ENCODE measurements around the gene CDKL2. TPM values are rescaled to one million over a fixed set of nuclear protein-coding genes. Genes with fewer than 3 reads are reported as not detected.

CDKL2 gene
- total and polyA plus RNA-seq, 2 experiments from 2014 or later: 1.8 to 3.1 TPM

DNA sequence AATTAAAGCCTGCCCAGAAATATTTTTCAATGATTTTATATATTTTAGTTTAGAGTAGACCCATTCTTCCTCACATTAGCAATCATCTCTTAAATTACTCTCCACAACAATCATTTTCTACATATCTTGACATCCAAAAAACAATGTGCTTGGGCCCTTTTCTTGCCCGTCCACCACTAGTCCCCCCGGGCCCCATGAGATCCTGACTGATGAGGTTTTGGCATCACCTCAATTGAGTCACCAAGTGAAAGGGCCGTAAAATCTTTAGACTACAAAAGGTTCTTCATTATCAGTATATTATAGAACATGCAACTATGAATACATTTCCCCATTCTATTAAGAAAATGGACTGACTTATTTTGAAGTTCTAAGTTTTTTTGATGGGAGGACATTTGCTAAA is 4.0 kb upstream of the CDKL2 start:
- Mint-ChIP-seq H3K27ac (no peak overlapping the region), H3K27me3 (ENCODE audit: insufficient read depth, low read depth, poor library complexity) (peaks cover 9% of the 10 kb centered on the region), H3K4me1 (peaks cover 9% of the 10 kb centered on the region), H3K4me3 (no peak overlapping the region), H3K36me3 (ENCODE audit: low read depth) (no peaks in the 10 kb centered on the region), H3K9me3 (no peaks in the 10 kb centered on the region; the same call in 2 of the 3 replicates)
- DNase-seq (ENCODE audit: low spot score) (no peak), ATAC-seq (no peak)
- H3K4me1 ChIP-seq (ENCODE audit: insufficient read depth): peaks cover 5% of the 10 kb centered on the region; the same call in 1 of the 2 replicates
- no peak overlapping the region for H2AFZ ChIP-seq
- H3F3A ChIP-seq (replicated peaks; ENCODE audit: low read depth): no peaks in the 10 kb centered on the region; the same call in 1 of the 2 replicates
- TF ChIP-seq ZNF114 (CRISPR knock-in tag; IDR thresholded peaks at IDR 0.05): no peak
- TF ChIP-seq EZH2 (IDR thresholded peaks at IDR 0.05; ENCODE audit: low read depth, unreplicated experiment): no peak
- TF ChIP-seq CTCF (conservative IDR thresholded peaks at IDR 0.05; ENCODE audit: low read depth in 2 of 2): no peak
- no peak for TF ChIP-seq JUNB (IDR thresholded peaks at IDR 0.05; ENCODE audit: unreplicated experiment)
- TF ChIP-seq CREB1 (CRISPR knock-in tag; IDR thresholded peaks at IDR 0.05; ENCODE audit: low read depth): no peak
- no peak for TF ChIP-seq POLR2AphosphoS5 (IDR thresholded peaks at IDR 0.05; ENCODE audit: low read depth)
- no peak for TF ChIP-seq ETS1 (IDR thresholded peaks at IDR 0.05)
- no peak for TF ChIP-seq NANOG (IDR thresholded peaks at IDR 0.05; ENCODE audit: borderline replicate concordance)
- no peak for TF ChIP-seq ZNF331 (CRISPR knock-in tag; IDR thresholded peaks at IDR 0.05; ENCODE audit: low read depth)
- no peak for TF ChIP-seq STAT1 (IDR thresholded peaks at IDR 0.05; ENCODE audit: unreplicated experiment)
- no peak for TF ChIP-seq EZH2phosphoT487 (IDR thresholded peaks at IDR 0.05; ENCODE audit: unreplicated experiment)
- no peaks in the 10 kb centered on the region for H3K9me2 ChIP-seq (ENCODE audit: insufficient read depth)
- H3K4me2 ChIP-seq: no peak overlapping the region
- no peak overlapping the region for H3K4me3 ChIP-seq
- no peaks in the 10 kb centered on the region for H3K79me2 ChIP-seq (replicated peaks; ENCODE audit: insufficient read depth)
- H4K20me1 ChIP-seq (replicated peaks; ENCODE audit: insufficient read depth): no peaks in the 10 kb centered on the region
- H3K36me3 ChIP-seq (ENCODE audit: insufficient read depth): no peaks in the 10 kb centered on the region
- H3K27ac ChIP-seq (ENCODE audit: low read depth): no peak overlapping the region
- peaks cover 3% of the 10 kb centered on the region for H3K27me3 ChIP-seq (ENCODE audit: insufficient read depth)

- no peak for DNase-seq (ENCODE audit: low spot score)
- no peak for TF ChIP-seq REST (IDR thresholded peaks at IDR 0.05; ENCODE audit: unreplicated experiment)
- no peak for TF ChIP-seq ZNF331 (CRISPR knock-in tag; IDR thresholded peaks at IDR 0.05; ENCODE audit: low read depth)
- TF ChIP-seq JUNB (IDR thresholded peaks at IDR 0.05; ENCODE audit: unreplicated experiment): no peak
- no peak for TF ChIP-seq EZH2 (IDR thresholded peaks at IDR 0.05; ENCODE audit: low read depth, unreplicated experiment)
Observed at GRCh38 chr4:75633846-75634245, 3.5 kb upstream of the CDKL2 start.

More at GRCh38 chr4:75633846-75634245, 3.5 kb upstream of the CDKL2 start:
- peaks cover 5% of the 10 kb centered on the region; the same call in 1 of the 2 replicates for H3K4me1 ChIP-seq (ENCODE audit: insufficient read depth)
- H2AFZ ChIP-seq: no peak overlapping the region
- Mint-ChIP-seq H3K36me3 (ENCODE audit: low read depth) (no peaks in the 10 kb centered on the region), H3K4me3 (no peak overlapping the region), H3K4me1 (peaks cover 6% of the 10 kb centered on the region), H3K27me3 (ENCODE audit: insufficient read depth, low read depth, poor library complexity) (peaks cover 9% of the 10 kb centered on the region), H3K9me3 (no peaks in the 10 kb centered on the region; the same call in 2 of the 3 replicates), H3K27ac (no peak overlapping the region)
- no peak overlapping the region for H3K4me3 ChIP-seq
- no peaks in the 10 kb centered on the region; the same call in 1 of the 2 replicates for H3F3A ChIP-seq (replicated peaks; ENCODE audit: low read depth)
- peaks cover 8% of the 10 kb centered on the region for H3K27me3 ChIP-seq (ENCODE audit: insufficient read depth)
- H3K4me2 ChIP-seq: no peak overlapping the region
- no peak overlapping the region for H3K27ac ChIP-seq (ENCODE audit: low read depth)
- ATAC-seq: no peak
- no peaks in the 10 kb centered on the region for H3K9me2 ChIP-seq (ENCODE audit: insufficient read depth)
- no peaks in the 10 kb centered on the region; the same call in 1 of the 2 replicates for H3K79me2 ChIP-seq (replicated peaks; ENCODE audit: insufficient read depth)
- H3K36me3 ChIP-seq (ENCODE audit: insufficient read depth): no peaks in the 10 kb centered on the region
- H4K20me1 ChIP-seq (replicated peaks; ENCODE audit: insufficient read depth): no peaks in the 10 kb centered on the region
